Activated T-helper 1 cell treated with Interleukin-2 at 50 U/mL for 16 hours (primary cell): Measurements from ENCODE around the gene PCBD2.

Experiments used
- DNase-seq: peaks from one replicate; pipeline ENCODE4 v3.0.0-alpha.2; 2020; ENCODE audit warnings: low read depth

PCBD2 gene

DNA sequence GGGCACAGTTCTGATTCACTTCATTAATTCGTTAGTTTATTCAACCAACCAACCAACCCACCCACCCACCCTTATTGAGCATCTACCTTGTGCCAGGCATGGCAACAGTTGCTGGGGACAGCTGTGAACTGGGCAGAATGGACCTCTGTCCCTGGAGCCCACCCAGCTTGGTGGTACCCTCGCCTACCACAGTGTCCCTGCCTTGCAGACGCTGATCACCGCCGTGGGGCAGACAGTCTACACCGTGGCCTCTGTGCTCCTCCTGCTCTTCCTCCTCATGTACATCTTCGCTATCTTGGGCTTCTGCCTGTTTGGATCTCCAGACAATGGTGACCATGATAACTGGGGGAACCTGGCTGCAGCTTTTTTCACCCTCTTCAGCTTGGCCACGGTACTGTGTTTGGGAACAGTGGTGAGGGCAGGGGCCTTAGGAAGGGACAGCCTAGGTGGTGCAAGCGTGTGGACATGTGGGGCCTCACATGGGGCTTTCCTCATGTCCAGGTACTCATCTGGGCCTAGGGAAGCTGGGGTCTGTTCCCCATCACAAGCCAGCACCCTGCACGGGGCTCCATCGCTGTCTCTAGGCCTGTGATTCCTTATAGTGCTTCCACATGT lies 102.9 kb downstream of the PCBD2 start:
- no peak for DNase-seq

DNA sequence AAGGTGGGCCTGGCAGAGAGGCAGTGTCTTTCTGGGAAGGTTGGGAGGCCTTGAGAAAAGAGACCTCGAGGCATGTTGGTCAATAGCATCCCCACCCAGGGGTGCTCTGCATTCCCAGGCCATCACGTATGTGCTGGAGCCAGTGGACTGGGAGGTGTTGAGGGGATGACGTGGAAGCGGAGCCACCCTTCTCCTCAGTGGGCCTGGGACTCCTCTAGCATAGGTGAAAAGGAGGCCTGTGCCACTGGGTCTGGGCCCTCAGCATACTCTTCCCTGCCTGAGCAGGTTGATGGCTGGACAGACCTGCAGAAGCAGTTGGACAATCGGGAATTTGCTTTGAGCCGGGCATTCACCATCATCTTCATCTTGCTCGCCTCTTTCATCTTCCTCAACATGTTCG lies 103.6 kb downstream of the PCBD2 start:
- no peak for DNase-seq

DNA sequence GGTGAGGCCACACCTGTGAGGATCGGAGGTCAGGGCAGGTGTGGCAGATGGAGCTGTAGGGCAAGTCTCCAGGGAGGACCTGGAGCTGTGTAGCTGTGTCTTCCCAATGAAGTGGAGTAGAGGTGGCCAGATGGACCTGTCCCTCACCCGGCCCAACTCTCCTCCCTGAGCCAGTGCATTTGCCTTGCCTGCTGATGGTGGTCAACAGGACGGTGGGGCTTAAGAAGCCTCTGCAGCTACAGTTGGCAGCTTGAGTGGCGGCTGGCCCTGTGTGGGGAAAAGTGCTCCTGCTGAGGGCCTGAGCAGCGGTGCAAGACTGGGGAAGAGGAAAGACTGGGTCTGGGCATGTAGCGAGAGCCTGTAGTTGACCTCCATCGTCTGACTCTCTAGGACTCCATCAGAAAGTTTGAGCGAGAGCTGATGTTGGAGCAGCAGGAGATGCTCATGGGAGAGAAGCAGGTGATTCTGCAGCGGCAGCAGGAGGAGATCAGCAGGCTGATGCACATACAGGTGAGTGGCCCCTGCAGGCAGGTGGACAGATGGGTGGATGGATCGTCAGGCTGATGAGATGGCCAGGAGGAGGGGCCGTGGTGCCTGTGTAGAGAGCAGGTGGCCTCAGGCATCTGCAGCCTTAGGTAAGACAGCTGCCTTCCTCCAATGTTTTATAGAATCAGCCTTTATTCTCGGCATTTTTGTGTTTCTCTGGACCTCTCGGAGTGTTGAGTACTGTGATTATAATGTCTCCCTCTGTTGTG lies 104.2 kb downstream of the PCBD2 start:
- DNase-seq = no peak

DNA sequence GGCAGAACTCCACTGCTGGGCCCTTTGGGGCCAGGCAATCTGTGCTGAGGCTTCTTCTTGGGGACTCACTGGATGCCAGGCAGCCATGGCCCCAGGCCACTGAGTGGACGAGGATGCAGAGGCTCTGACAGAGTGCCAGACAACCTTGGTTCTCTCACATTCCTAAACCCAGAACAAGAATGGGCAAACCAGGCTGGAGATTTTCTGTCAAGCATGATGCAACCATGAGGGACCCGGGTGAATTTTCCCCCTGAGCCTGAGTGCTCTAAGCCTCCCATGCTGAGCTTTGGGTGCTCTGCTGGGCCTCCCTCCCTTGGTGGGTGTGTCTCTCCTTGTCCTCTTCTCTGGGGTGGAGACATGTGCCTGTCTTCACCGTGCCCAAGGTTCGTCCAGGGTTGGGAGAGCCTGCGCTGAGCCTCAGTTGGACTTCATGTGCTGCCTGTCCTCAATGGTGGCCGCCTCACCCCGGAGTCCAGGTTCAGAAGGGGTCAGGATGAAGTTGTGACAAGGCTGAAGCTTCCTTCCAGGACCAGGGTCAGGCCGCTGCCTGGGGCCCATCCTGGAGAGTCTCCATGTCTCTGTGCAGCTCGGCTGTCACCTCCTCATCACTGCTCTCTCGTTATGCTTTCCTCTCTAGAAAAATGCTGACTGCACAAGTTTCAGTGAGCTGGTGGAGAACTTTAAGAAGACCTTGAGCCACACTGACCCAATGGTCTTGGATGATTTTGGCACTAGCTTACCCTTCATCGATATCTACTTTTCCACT lies 105.0 kb downstream of the PCBD2 start:
- DNase-seq = no peak

DNA sequence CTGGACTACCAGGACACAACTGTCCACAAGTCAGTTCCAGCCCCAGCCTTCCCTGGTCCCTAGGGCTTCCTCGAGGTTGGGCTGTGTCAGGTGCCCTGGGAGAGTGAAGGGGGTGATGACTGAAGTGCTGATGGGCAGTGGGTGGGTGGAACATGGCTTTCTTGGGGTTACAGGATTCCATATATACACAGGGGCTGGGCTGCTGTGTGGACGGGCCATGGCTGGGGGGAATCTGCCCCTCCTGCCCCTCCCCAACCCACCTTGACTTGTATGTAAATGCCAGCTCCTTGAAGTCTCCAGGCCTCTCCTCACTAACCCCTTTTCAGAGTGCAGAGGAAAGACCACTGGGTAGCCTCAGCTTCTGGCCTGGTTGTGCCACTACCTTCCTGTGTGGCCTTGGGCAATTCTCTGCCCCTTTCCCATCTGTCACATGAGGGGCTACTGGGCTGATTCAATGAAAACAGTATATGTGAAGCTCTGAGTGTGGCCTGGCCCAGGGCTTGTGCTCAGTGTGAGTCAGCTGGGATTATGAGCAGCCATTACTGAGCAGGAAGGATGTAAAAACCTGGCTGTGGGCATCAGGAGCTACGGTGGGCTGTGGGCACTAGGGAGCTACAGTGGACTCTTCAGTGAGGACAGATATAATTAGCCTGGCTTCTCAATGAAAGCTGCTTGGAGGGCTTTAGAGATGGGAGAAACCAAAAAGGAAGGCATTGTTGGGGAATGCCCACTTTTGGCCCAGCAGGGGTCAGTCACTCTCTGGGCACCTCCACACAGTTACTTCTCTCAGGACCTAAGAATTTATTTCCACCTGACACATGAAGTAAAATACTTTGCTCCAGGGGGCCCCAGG lies 105.8 kb downstream of the PCBD2 start:
- DNase-seq = no peak

DNA sequence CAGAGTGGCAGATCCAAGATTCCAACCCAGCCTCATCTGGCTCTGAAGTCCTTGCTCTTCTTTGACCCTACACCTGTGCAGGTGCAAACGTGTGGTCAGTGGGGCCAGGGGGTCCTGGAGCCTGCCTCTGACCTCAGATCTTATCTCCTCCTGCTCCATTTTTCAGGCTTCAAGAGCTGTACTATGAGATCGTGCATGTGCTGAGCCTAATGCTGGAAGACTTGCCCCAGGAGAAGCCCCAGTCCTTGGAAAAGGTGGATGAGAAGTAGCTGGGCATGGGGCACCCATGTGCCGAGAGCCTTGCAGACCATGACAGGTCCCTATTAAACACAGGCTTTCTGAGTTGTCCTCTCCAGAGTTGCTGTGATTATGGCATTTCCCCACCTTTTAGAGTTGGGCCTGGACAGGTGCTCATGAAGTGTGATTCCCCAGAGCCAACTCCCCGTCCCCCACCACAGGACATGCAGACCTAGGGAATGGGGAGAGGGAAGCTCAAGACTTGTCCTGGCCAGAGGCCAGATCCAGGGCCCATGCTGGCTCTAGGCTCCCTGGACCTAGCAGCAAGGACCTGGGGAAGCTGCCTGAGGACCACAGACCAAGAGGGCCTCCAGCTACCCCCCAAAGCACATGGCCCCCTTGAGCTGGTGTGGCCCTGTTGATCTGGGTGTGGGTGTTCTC lies 106.6 kb downstream of the PCBD2 start:
- DNase-seq = no peak

DNA sequence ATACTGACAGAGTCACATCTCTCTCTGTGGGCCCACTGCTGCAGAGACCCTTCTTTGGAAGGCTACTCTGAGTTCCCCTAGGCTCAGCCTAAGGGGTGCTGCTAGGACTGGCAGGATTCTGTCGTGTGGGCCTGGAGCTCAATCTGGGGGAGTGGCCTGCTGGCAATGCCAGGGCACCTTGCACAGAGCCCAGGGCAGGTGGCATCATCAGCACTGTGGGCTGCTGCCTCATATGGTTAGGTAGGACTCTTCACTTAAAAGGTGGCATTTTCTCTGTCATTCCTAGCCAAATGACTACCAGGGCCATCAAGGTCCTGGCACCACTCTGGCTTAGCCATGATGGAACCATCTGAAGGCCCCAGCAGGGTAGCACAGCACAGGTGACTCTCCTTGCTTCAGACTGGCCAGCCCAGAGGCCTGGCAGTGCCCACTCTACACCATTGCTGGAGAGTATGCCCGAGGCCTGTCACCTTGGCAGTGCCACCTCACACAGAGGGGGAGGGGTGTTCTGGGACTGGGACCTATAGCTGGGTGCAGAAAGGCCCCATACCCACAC lies 107.2 kb downstream of the PCBD2 start:
- no peak for DNase-seq
